GM21367 (cell line): ENCODE results near the gene KIAA1549.
"Not testable (repeated sequence)": the region's sequence is repeated elsewhere in the genome, so short reads cannot be mapped to it uniquely, and the experiment has no call there.

ENCODE experiments used
- ATAC-seq: cut with Tn5 transposase; IDR thresholded peaks from one replicate; pipeline ENCODE4 v1.9.1; 2021; ENCODE audit not compliant: unreplicated experiment

The KIAA1549 gene

DNA sequence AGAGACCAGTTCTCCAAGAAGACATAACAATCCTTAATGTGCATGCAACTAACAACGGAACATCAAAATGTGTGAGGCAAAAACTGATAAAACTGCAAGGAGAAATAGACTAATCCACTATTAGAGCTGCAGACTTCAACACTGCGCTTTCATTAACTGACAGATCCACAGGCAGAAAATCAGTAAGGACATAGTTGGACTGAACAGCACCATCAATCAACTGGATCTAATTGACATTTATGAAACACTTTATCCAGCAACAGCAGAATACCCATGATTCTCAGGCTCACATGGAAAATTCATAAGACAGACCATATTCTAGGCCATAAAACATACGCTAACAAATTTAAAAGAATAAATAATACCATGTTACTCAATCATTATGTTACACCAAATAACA is 161.6 kb downstream of the KIAA1549 start:
- no peak for ATAC-seq

- ATAC-seq, result no peak
These were observed 164.5 kb downstream of the KIAA1549 start for GRCh38 chr7:138816650-138817049.

GRCh38 chr7:138814816-138815332 is 166.3 kb downstream of the KIAA1549 start:
- ATAC-seq, result no peak

- ATAC-seq, result no peak
These were observed 167.2 kb downstream of the KIAA1549 start for GRCh38 chr7:138813945-138814344.

DNA sequence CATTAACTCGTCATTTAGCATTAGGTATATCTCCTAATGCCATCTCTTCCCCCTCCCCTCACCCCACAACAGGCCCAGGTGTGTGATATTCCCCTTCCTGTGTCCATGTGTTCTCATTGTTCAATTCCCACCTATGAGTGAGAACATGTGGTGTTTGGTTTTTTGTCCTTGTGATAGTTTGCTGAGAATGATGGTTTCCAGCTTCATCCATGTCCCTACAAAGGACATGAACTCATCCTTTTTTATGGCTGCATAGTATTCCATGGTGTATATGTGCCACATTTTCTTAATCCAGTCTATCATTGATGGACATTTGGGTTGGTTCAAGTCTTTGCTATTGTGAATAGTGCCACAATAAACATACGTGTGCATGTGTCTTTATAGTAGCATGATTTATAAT is 169.9 kb downstream of the KIAA1549 start:
- not testable (repeated sequence) for ATAC-seq

GRCh38 chr7:138809346-138809745 is 171.8 kb downstream of the KIAA1549 start:
- no peak for ATAC-seq

GRCh38 chr7:138804618-138805017 is 176.6 kb downstream of the KIAA1549 start:
- ATAC-seq, result no peak

- no peak for ATAC-seq
These were observed 178.5 kb downstream of the KIAA1549 start for GRCh38 chr7:138802706-138803105.

DNA sequence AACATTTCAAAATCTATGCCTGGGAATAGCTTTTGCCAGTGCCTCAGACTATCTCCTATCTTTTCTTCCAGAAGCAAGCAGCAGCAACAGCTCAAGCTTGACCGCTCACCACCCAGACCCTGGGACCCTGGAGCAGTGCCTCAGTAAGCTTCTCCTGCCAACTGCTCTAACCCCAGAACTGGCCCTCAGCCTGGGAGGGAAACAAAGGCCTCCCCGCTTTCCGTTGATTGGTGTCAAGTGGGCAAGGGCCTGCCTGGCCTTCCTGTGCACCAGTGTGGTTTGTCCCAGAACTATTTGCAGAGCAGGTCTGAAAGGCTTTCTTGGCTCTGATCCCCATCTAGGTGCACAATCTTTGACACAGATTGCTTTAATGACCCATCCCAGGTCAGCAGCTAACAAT is 179.9 kb downstream of the KIAA1549 start:
- ATAC-seq, result no peak

- ATAC-seq, result no peak
These were observed 181.7 kb downstream of the KIAA1549 start for GRCh38 chr7:138799336-138800000.

- no peak for ATAC-seq
These were observed 182.4 kb downstream of the KIAA1549 start for GRCh38 chr7:138798836-138799235.

DNA sequence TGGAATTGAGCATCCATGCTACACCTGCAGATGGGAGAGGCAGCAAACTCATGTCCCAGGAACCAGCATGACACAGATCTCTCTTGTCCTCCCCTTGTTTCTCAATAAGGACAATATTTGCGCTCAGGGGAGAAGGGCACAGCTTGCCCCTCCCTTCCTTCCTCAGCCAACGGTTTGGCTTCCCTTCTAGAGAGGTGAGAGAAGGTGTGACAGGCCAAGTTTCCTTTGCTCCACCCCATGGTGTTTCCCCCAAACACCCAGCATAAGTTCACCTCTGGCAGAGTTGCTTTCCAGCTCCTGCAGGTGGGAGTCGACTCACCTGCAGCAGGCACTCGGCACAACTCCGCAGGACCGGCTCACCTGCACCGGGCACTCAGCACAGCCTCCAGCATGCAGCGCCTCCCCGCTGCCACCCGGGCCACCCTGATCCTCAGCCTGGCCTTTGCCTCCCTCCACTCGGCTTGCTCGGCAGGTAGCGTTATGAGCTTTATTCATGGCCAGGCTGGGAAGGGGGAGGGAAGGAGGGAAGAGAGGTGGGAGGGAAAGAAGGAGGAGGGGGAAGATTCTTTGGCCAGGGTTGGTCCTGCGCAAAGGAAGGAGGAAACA is 183.4 kb downstream of the KIAA1549 start, which contains the start of the genes ATP6V0A4 and TMEM213:
TSS of gene ATP6V0A4 (minus strand) at position 482 of the 606 bp plus-strand sequence. CDS start 26,949 bp downstream, outside the sequence.
TSS of gene TMEM213 (plus strand) at position 280 of the 606 bp plus-strand sequence. CDS start at position 391, 111 bp downstream.
- no peak for ATAC-seq

- ATAC-seq, result not testable (repeated sequence)
These were observed 184.1 kb downstream of the KIAA1549 start for GRCh38 chr7:138797046-138797445.

DNA sequence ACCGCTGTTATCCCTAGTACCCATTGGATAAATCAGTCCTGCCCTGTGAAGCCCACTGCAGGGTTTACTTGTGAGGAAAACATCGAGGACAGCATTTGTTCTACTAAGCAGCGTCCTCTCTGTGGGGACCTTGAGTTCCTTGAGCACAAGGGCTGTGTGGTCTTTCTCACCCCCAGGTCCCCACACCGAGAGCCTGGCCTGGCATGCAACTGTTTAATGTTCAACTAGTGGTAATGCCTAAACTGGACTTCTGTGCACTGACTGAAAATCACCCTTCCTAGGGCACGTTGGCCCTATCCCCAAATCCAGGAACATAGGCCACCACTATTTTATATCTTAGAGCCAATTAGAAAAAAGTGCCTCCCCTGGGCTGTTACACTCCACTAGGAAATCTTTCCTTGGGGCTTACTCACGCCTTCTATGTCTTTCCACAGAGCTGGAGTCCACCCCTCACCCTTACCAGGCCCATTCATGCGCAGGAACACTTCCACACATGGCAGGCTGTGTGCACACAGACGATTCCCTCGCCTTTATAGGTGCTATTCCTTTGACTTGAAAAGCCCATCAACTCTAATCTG is 185.1 kb downstream of the KIAA1549 start:
- no peak for ATAC-seq

- ATAC-seq, result no peak
These were observed 195.4 kb downstream of the KIAA1549 start for GRCh38 chr7:138785587-138786437.

DNA sequence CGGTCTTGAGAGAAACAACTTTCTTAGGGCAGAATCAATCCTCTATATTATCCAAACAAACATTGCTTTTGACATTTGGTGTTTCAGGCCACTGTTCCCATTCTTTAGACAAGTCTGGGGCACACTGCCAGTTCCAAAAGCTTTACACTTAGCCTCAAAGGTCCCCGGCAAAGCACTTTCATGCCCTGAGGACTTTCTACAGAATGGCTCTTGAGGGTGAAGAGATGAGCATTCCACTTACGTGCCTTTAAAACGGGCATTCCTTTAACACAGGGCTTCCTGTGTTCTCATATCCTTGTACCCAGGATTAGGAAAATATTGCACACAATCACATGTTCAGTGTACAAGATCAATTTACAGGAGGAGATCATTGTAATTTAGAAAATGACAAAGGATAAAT is 196.5 kb downstream of the KIAA1549 start:
- ATAC-seq, result no peak
